Measurements from ENCODE around the gene STXBP3.

- TF ChIP-seq, protein P1, sequence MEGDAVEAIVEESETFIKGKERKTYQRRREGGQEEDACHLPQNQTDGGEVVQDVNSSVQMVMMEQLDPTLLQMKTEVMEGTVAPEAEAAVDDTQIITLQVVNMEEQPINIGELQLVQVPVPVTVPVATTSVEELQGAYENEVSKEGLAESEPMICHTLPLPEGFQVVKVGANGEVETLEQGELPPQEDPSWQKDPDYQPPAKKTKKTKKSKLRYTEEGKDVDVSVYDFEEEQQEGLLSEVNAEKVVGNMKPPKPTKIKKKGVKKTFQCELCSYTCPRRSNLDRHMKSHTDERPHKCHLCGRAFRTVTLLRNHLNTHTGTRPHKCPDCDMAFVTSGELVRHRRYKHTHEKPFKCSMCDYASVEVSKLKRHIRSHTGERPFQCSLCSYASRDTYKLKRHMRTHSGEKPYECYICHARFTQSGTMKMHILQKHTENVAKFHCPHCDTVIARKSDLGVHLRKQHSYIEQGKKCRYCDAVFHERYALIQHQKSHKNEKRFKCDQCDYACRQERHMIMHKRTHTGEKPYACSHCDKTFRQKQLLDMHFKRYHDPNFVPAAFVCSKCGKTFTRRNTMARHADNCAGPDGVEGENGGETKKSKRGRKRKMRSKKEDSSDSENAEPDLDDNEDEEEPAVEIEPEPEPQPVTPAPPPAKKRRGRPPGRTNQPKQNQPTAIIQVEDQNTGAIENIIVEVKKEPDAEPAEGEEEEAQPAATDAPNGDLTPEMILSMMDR (IDR thresholded peaks at IDR 0.05) = no peak
- TF ChIP-seq ZFX (IDR thresholded peaks at IDR 0.05; ENCODE audit: borderline replicate concordance) = no peak
Measured at GRCh38 chr1:108845446-108845845, 99.0 kb downstream of the STXBP3 start.
